HEK293T (cell line): ENCODE data around the gene GOLGA5.

Experiments used
- BHLHE40 ChIP-seq: fragments of 450-650 bp; IDR thresholded peaks from 2 replicates; pipeline ENCODE4 v1.6.1; 2016; ENCODE audit warnings: mild to moderate bottlenecking, moderate library complexity, borderline replicate concordance
- FOXK2 ChIP-seq: fragments of 450-650 bp; IDR thresholded peaks from 2 replicates; pipeline ENCODE4 v1.6.1; 2016; ENCODE audit warnings: mild to moderate bottlenecking
- FOXM1 ChIP-seq: fragments of 450-650 bp; IDR thresholded peaks from 2 replicates; pipeline ENCODE4 v1.6.1; 2017; ENCODE audit warnings: mild to moderate bottlenecking, borderline replicate concordance
- SP1 ChIP-seq: fragments of 450-650 bp; IDR thresholded peaks from 2 replicates; pipeline ENCODE4 v1.6.1; 2017
- SUZ12 ChIP-seq: fragments of 450-650 bp; IDR thresholded peaks from 2 replicates; pipeline ENCODE4 v1.6.1; 2016; ENCODE audit warnings: mild to moderate bottlenecking

DNA sequence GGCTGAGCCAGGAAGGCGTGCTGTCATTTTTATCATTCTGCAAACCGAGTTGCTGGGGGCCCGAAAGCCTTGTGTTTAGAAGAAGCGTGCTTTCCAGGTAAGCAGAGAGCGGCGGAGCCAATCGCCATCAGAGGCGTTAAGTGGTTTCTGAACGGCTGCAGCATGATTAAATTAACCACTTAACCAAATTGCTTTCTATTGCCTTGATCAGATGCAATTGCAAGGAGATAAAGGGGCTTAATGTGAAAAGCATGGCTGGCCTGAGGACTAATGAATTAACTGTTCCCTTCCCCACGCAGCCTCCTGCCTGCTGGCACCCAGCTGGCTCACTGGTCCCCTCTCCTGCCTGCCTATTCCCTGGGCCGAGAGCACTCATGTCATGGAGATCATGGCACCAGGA lies 92.2 kb downstream of the GOLGA5 start:
- TF ChIP-seq SP1 (no peak), BHLHE40 (no peak), FOXK2 (no peak), FOXM1 (no peak), SUZ12 (no peak)
